Measurements from ENCODE around the gene AP1S1. TPM values are rescaled to one million over a fixed set of nuclear protein-coding genes. Genes with fewer than 3 reads are reported as not detected.

The AP1S1 gene
- total and polyA plus RNA-seq, 2 of the 13 experiments (the other 11 are each of a cell fraction or from before 2014, with no cell fraction given): 57.5 to 68.1 TPM

DNA sequence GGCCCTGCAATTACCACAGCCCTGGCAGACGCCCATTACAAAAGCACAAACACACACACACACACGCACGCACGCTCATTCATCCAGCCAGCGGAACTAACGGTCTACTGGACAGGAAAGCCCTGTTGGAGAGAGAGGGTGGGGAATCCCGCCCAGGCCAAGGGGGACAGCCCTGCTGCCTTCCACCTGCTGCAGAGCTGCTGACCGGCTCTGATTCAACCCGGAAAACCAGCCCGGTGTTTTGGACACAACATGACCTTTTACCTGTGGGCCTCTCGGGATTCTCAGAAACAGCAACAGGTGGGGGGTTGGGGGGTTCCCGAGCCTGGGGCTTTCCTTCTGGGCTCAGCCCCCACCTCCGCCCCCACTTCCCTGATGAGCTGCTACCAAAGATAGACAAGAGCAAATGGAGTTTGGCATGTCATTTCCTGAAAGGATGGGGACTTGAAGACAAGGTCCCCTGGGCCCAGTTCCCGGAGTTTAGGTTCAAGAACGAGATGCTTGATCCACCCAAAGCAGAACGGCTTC lies 45.9 kb upstream of the AP1S1 start (continued):
- TF ChIP-seq MIER3 (CRISPR knock-in tag; IDR thresholded peaks at IDR 0.05; ENCODE audit: borderline replicate concordance) (peak; percentile 36; the same call in 1 of the 2 replicates), ZNF333 (CRISPR knock-in tag; IDR thresholded peaks at IDR 0.05; ENCODE audit: borderline replicate concordance) (no peak), ZNF556 (CRISPR knock-in tag; IDR thresholded peaks at IDR 0.05; ENCODE audit: borderline replicate concordance) (peak; percentile 61; the same call in 1 of the 2 replicates), HDAC6 (IDR thresholded peaks at IDR 0.05; ENCODE audit: low read depth, low read length) (no peak), NFYC (CRISPR knock-in tag; IDR thresholded peaks at IDR 0.05) (no peak), ZSCAN22 (CRISPR knock-in tag; IDR thresholded peaks at IDR 0.05) (peak; percentile 39; the same call in 1 of the 2 replicates), KMT2B (CRISPR knock-in tag; IDR thresholded peaks at IDR 0.05) (no peak), KLF13 (CRISPR knock-in tag; IDR thresholded peaks at IDR 0.05) (no peak), FOXO1 (CRISPR knock-in tag; IDR thresholded peaks at IDR 0.05) (no peak; the same call in 1 of the 2 replicates), POLR2A (IDR thresholded peaks at IDR 0.05; ENCODE audit: insufficient read depth in 1 of 2, low read depth in 2 of 2, low read length in 2 of 2) (peak in 1 of 2 experiments; percentile 31; a peak in 1 of 4 replicates), HDAC1 (CRISPR knock-in tag; IDR thresholded peaks at IDR 0.05) (peak; percentile 52), ZNF501 (CRISPR knock-in tag; IDR thresholded peaks at IDR 0.05) (peak; percentile 42; the same call in 1 of the 2 replicates), ESRRA (CRISPR knock-in tag; IDR thresholded peaks at IDR 0.05; ENCODE audit: low read depth) (no peak; the same call in 1 of the 2 replicates), DPF2 (CRISPR knock-in tag; IDR thresholded peaks at IDR 0.05; ENCODE audit: borderline replicate concordance, low read depth) (peak; percentile 66; the same call in 1 of the 2 replicates), ARNT2 (CRISPR knock-in tag; IDR thresholded peaks at IDR 0.05; ENCODE audit: low read depth) (peak; percentile 81; the same call in 1 of the 2 replicates), GFI1 (CRISPR knock-in tag; IDR thresholded peaks at IDR 0.05; ENCODE audit: borderline replicate concordance) (no peak), ZFP90 (CRISPR knock-in tag; IDR thresholded peaks at IDR 0.05; ENCODE audit: borderline replicate concordance) (0 out of 2 replicates have a peak, but pooled peaks have one; percentile 25)
- TF ChIP-seq, protein P1, sequence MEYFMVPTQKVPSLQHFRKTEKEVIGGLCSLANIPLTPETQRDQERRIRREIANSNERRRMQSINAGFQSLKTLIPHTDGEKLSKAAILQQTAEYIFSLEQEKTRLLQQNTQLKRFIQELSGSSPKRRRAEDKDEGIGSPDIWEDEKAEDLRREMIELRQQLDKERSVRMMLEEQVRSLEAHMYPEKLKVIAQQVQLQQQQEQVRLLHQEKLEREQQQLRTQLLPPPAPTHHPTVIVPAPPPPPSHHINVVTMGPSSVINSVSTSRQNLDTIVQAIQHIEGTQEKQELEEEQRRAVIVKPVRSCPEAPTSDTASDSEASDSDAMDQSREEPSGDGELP (IDR thresholded peaks at IDR 0.05; ENCODE audit: borderline replicate concordance, low read depth): peak; percentile 77
- TF ChIP-seq, protein P2, sequence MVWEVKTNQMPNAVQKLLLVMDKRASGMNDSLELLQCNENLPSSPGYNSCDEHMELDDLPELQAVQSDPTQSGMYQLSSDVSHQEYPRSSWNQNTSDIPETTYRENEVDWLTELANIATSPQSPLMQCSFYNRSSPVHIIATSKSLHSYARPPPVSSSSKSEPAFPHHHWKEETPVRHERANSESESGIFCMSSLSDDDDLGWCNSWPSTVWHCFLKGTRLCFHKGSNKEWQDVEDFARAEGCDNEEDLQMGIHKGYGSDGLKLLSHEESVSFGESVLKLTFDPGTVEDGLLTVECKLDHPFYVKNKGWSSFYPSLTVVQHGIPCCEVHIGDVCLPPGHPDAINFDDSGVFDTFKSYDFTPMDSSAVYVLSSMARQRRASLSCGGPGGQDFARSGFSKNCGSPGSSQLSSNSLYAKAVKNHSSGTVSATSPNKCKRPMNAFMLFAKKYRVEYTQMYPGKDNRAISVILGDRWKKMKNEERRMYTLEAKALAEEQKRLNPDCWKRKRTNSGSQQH (CRISPR knock-in tag; IDR thresholded peaks at IDR 0.05; ENCODE audit: low read depth): no peak; the same call in 1 of the 2 replicates
- TF ChIP-seq, protein P3, sequence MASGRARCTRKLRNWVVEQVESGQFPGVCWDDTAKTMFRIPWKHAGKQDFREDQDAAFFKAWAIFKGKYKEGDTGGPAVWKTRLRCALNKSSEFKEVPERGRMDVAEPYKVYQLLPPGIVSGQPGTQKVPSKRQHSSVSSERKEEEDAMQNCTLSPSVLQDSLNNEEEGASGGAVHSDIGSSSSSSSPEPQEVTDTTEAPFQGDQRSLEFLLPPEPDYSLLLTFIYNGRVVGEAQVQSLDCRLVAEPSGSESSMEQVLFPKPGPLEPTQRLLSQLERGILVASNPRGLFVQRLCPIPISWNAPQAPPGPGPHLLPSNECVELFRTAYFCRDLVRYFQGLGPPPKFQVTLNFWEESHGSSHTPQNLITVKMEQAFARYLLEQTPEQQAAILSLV (CRISPR knock-in tag; IDR thresholded peaks at IDR 0.05; ENCODE audit: borderline replicate concordance): peak; percentile 68
- TF ChIP-seq, protein P4, sequence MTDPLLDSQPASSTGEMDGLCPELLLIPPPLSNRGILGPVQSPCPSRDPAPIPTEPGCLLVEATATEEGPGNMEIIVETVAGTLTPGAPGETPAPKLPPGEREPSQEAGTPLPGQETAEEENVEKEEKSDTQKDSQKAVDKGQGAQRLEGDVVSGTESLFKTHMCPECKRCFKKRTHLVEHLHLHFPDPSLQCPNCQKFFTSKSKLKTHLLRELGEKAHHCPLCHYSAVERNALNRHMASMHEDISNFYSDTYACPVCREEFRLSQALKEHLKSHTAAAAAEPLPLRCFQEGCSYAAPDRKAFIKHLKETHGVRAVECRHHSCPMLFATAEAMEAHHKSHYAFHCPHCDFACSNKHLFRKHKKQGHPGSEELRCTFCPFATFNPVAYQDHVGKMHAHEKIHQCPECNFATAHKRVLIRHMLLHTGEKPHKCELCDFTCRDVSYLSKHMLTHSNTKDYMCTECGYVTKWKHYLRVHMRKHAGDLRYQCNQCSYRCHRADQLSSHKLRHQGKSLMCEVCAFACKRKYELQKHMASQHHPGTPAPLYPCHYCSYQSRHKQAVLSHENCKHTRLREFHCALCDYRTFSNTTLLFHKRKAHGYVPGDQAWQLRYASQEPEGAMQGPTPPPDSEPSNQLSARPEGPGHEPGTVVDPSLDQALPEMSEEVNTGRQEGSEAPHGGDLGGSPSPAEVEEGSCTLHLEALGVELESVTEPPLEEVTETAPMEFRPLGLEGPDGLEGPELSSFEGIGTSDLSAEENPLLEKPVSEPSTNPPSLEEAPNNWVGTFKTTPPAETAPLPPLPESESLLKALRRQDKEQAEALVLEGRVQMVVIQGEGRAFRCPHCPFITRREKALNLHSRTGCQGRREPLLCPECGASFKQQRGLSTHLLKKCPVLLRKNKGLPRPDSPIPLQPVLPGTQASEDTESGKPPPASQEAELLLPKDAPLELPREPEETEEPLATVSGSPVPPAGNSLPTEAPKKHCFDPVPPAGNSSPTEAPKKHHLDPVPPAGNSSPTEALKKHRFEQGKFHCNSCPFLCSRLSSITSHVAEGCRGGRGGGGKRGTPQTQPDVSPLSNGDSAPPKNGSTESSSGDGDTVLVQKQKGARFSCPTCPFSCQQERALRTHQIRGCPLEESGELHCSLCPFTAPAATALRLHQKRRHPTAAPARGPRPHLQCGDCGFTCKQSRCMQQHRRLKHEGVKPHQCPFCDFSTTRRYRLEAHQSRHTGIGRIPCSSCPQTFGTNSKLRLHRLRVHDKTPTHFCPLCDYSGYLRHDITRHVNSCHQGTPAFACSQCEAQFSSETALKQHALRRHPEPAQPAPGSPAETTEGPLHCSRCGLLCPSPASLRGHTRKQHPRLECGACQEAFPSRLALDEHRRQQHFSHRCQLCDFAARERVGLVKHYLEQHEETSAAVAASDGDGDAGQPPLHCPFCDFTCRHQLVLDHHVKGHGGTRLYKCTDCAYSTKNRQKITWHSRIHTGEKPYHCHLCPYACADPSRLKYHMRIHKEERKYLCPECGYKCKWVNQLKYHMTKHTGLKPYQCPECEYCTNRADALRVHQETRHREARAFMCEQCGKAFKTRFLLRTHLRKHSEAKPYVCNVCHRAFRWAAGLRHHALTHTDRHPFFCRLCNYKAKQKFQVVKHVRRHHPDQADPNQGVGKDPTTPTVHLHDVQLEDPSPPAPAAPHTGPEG (CRISPR knock-in tag; IDR thresholded peaks at IDR 0.05): no peak

All from HepG2 (cell line).